GM18526 (cell line): ENCODE measurements around the gene THRA.

Experiments
- POLR2A ChIP-seq: IDR thresholded peaks from 3 replicates; pipeline ENCODE4 v1.6.1; 2011; ENCODE audit not compliant: insufficient read length; ENCODE audit errors: extremely low read depth

THRA gene

DNA sequence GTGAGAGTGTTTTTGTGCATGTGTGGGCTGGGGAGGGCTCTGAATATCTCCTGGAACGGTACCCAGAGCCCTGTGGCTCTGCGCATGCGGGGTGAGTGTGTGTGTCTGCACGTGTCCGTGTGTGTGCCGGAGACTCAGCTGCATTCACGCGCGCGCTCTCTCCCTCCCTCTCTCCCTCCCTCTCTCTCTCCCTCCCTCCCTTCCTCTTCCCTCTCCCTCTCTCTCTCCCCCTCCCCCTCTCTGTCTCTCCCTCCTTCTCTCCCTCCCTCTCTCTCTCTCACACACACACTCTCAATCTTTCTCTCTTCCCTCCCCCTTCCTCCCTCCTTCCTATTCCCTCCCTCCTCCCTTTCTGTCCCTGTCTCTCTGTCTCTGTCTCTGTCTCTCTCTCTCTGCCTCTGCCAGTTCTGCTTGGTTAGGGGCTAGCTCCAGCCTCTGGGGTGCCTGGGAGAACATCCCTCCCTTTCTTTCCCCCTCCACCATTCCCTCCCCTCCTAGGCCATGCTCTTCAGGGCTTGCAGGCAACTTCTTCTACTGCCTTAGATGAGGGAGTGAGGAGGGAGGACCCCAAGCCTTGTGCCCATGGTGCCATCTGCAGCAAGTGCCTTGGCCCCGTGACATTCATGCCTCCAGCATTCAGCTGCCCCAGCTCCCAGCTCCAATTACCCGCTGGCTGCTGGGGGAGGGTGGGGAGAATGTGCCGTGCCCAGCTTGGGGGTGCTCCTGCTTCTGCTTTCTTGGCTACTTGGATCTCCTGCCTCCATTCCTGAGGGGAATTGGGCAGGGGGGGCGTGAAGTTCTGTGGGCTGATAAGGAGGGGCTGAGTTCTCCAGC is 6.4 kb downstream of the THRA start:
- TF ChIP-seq POLR2A: no peak

DNA sequence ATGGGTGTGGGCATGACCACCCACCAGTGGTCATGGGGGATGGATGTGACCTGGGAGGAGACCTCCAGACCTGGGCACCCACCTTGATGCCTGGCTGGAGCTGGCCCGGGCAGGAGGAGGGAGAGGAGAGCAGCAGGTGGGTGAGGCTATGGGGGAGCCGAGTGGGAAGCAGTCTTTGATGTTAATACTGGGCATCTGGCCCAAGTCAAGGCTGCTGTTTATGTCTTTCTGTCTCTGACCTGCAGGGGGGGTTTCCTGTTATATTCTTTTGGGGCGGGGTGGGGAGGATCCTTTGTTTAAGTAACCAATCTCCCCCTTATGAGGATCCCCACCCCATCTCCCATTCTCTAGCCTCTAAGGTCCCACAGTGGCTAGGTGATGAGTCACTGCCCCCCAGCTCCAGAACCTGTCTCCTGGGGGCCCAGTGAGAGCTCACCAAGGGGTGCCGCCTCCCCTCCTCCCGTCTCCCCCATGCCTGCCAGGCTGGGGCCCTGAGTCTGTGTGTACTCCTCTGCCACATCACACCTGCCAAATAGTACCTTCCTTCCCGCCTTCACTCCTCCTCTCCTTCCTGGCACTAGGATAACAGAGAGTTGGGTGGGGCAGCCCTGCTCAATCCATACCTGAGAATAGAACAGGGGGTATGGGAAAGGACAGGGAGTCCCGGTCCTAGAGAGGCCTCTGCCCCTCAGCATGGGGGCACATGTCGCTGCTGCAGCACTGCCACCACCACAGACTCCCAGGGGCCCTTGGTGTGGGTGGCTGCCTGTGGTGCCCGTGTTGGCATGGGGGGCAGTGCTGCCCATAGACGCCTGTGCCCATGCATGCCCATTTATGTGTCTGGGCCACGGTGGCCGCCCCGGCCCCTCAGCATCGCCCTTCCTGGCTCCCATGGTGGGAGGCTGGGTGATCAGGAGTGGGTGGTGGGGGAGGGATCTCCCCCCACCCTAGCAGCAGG is 7.3 kb downstream of the THRA start:
- TF ChIP-seq POLR2A: no peak

DNA sequence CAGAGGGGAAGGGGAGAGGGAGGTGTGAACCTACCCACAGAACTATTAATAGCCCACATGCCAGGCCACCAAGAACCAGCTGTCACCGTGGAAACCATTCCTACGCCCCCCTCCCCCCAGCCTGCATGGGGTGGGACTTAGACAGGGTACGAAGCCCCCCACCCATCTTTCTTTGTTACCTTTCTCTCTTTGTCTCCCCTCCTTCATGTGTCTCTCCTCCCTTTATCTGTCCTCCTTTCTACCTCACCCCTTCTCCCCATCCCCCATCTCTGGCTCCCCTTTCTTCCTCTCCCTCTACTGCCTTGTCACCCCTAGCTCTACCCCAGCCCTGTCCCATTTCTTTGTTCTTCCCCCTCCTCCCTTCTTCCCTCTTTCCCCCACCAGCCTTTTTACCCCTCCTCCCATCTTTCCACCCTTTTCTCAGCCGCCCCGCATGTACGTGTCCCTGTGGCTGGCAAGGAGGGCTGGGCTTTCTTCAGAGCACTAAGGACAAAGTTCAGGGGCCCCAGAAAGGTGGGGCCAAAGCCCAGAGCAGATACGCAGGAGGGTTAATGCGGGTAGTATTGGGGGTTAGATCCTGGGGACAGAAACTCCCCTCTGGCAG is 8.0 kb downstream of the THRA start:
- no peak for TF ChIP-seq POLR2A

DNA sequence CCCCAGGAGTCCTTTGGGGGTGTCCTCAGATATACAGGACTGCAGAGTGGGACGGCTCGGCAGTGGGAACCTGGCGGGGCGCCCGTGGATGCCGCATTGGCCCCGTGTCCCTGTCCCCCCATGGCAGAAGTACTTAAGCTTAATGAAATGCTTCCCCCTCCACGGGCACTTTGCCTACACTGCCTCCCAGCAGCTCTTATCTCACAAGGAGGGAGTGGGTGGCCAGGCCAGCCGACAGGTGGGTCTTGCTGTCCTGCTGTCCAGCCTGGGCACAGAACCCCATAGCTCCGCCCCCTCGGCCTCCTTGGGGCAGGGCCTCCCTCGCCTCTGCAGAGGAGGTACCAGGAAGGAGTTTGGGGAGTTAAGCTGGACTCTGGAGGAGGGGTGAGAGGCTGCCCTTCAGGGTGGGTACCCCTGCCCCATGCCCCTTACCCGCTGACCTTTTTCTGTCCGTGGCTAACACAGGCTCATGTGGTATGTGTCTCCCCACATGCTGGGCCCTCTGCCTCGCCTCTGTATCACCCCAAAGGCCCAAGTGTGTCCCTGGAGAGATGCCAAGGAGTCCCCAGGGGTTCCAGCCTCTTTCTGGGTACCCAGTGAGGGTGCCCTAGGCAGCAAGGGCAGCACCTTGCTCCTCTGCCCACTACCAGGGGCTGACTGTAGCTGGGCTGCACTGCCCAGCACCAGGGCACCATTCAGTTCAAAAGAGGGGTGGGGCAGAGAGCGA is 8.7 kb downstream of the THRA start:
- TF ChIP-seq POLR2A: no peak

DNA sequence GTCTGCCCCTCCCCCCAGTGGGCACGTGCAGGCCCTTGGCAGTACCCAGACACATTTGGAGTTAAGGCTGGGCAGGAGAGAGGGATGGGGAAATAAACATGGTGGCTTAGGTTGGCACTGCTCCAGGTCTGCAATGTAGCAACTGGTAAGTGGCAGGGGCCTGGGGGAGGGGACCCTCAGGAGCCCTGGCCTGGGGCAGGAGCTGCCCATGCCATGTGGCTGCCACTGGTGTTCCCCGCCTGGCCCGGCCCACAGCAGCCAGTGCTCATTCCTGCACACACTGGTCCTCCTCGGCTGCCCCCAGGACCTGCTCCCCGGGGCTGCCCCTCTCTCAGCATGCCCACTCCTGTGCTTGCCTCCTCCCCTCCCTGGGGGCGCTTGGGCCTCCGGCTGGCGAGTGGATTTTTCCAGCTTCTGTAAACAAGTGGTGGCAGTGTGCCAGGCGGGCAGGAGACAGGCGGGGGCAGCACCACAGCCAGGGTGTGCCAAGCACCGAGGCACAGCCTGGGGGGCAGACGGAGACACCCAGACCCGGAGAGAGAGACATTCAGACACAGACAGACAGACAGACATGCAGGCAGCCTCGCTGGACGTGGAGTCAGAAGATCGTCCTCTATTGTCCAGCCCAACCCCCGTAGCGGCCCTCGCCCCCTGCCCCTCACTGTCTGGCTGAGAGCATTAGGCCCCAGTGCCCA is 9.4 kb downstream of the THRA start:
- no peak for TF ChIP-seq POLR2A

DNA sequence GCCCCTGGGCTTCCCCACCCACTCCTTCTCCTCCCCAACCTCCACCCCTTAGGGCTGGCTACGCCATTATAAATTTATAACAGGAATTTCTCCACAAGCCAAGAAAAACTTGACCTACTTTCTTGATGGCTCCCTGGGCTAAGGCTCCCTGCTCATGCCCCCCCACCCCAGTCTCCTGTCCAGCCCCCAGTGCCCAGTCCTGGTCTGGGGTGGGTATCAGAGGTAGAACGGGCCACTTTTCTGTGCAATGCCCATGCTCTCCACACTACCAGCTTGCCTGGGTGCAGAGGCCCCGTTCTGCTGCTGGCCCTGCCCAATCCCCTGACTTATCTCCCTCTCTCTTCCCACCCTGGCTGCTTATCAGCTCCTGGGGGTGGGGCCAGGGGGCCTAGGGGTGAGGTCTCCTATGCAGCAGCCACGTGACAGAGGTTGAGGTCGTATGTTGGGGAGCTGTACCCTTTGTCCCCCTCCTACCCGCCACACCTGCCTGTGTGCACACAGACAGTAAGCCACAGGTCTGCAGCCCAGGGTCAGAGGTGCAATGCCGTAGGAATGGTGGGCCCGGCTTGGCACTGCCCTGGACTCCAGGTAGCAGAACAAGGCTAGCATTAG is 10.1 kb downstream of the THRA start:
- TF ChIP-seq POLR2A: no peak

DNA sequence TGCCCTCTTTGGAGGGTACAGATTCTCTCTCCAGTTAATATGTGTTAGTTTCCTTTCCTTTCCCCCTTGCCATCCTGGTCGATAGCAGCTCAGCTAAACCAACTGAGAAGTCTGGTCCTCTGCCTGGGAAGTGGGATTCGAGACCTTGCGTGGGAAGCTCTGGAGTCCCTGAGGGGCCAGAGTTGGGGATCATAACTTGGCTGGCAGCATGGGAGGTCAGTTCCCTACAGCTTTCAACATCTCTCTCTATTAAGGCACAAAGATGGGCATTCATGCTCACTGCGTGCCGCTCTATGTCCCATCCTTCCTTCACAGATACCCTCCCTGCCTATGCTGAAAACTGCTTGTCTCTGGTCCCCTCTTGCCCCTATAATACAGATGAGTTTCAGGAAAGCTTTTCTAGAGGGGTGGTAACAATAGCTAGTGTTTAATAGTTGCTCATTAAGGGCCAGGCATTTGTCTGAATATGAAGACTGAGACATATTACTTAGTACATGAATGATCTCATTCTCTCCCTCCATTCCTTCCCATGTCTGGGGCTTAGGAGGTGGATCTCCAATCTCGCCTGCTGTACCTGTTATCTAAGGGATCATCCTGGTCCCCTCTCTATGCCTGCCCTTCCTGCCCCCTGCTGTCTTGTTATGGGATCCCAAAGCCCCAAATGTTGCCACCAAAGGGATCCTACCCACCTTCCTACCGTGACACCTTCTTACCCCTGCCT is 10.8 kb downstream of the THRA start:
- no peak for TF ChIP-seq POLR2A

DNA sequence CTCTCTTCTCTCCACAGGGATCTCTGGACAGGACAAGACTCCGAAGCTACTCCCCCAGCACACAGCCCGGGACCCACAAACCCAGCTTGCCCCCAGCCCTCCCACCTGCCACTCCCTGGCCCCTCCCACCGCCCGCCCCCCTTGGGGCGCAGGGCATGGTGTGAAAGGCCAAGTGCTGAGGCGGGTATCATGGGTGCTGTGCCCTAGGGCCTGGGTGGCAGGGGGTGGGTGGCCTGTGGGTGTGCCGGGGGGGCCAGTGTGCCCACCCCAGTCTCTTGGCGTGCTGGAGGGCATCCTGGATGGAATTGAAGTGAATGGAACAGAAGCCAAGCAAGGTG is 11.4 kb downstream of the THRA start:
- no peak for TF ChIP-seq POLR2A

DNA sequence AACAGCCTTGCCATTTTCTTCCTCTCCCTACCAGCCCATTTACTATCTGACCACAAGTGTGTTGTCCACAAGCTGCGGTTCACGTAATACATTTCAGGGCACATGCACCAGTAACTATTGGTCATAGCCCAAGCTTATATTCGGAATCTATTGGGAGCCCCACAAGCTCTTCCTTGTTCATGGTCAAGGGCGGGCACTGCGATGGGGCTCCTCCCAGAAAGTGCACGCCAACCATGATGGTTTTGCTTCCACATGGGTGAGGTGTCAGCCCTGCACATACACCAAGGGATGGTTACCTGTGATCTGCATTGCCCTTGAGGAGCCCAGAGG is 12.1 kb downstream of the THRA start:
- no peak for TF ChIP-seq POLR2A

DNA sequence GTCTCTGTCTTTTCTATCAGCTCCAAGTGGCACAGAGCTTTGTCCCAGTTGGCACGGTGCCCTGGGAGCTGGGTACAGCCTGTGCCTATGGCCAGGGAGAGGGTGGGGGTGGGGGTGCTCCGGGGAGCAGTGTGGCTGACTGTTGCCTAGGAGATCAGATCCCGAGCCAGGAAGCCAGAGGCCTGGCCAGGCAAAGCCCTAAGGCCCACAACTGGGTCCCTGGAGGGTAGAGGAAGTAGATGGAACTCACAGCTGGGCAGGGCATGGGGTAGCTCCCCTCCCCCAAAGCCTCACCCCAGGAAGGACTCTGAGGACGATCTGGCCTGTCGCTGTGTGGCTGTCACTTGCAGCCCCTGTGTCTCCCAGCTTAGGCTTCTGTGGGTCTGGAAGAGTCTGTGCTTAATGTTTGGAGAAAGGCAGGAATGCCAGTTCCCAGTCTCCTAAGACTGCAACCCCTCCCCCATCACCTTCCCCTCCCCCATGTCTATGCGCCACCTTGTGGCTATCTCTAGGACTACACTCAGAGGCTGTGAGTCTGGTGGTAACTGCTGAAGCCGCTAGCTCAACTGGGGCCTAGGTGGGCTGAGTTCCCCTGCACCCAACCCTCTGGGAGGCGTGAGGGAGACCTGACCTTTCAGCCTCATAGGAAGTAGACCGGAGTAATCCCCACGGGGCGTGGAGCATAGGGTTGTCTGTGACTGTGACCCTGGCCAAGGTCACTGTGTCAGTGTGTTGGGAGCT is 12.6 kb downstream of the THRA start:
- TF ChIP-seq POLR2A: no peak

DNA sequence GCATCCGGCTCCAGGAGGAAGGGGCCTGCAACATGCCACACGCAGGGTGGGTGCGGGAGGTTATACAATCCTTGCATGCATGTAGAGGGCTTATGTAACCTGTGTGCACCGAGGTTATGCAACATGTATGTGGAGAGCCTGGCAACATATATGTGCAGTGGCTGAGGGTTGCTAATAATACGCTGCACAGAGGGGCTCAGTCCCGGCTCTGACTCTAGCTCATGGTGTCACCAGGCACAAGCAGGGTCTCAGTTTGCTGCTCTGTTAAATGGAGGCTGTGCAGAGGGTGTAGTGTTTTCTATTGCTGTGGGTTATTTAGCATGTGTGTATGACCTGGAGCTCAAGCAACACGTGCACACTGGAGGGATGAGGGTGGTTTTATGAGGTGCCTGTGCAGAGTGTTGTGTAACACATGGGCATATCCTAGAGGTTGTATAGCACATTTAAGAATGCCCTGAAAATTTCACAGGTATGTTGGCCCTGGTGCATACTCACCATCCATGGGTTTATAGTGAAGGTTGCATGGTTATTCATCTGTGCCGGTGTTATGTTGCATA is 13.3 kb downstream of the THRA start:
- TF ChIP-seq POLR2A: no peak

DNA sequence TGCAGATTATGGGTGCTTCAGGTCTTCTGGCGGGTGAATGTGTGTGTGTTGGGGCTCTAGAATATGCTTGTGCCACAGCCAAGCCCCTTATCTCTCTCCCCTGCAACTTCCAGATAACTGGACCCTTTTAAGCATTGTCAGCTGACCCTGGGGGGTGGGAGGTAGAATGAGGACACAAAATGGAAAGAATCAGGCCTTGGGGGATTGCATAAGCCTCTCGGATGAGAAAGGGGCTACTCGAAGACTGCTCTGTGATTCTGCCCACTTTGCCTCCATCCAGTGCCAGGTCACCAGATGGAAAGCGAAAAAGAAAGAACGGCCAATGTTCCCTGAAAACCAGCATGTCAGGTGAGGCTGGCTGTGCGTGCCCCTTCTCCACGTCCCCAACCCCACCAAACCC is 13.8 kb downstream of the THRA start:
- no peak for TF ChIP-seq POLR2A

DNA sequence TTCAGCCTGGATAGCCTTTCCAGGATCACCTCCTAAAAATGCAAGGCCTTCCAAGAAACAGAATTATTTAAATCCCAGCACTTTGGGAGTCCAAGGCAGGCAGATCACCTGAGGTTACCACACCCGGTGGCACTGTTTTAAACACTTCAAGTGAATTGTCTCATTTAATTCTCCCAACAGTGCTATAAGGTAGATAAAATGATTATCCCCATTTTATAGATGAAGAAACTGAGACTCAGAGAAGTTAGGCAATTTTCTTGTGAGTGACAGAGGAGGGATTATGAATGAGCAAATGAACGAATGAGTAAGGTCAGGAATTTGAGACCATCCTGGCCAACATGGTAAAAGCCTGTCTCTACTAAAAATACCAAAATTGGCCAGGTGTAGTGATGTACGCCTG is 16.8 kb downstream of the THRA start:
- TF ChIP-seq POLR2A: no peak
